Neural cell (in vitro differentiated cells): ENCODE measurements around the gene PGLYRP1. TPM values are rescaled to one million over a fixed set of nuclear protein-coding genes. Genes with fewer than 3 reads are reported as not detected.

Experiments
- H2AFZ ChIP-seq: fragments of 200-600, 300-800 bp; sonication (generic), shearing (Covaris generic); 2 replicates; pipeline ENCODE4 v1.6.0; 2014; ENCODE audit warnings: low read depth, mild to moderate bottlenecking, antibody characterized with exemption, low read length, moderate library complexity
- H3F3A ChIP-seq: fragments of 200-600 bp; shearing (Covaris generic); 2 replicates; pipeline ENCODE4 v1.6.1; 2016; ENCODE audit warnings: mild to moderate bottlenecking, moderate library complexity, mixed read lengths, antibody characterized with exemption, low read length; ENCODE audit not compliant: insufficient read depth, poor library complexity, severe bottlenecking
- H3K27ac ChIP-seq: fragments of 200-600, 300-800 bp; sonication (generic), shearing (Covaris generic); 2 replicates; pipeline ENCODE4 v1.5.1; 2014; ENCODE audit warnings: mild to moderate bottlenecking, low read length, moderate library complexity
- H3K27me3 ChIP-seq: fragments of 300-800, 200-600 bp; sonication (generic), shearing (Covaris generic); 2 replicates; pipeline ENCODE4 v1.6.0; 2014; ENCODE audit warnings: mild to moderate bottlenecking, low read depth, low read length, moderate library complexity; ENCODE audit not compliant: insufficient read depth
- H3K36me3 ChIP-seq: fragments of 300-800, 200-600 bp; sonication (generic), shearing (Covaris generic); 2 replicates; pipeline ENCODE4 v1.5.1; 2014; ENCODE audit warnings: mild to moderate bottlenecking, antibody characterized with exemption, low read length, moderate library complexity; ENCODE audit not compliant: insufficient read depth
- H3K4me2 ChIP-seq: fragments of 300-800, 200-600 bp; sonication (generic), shearing (Covaris generic); 2 replicates; pipeline ENCODE4 v1.6.0; 2014; ENCODE audit warnings: mild to moderate bottlenecking, low read length
- H3K4me3 ChIP-seq: fragments of 300-800, 200-600 bp; sonication (generic), shearing (Covaris generic); 2 replicates; pipeline ENCODE4 v1.5.1; 2014; ENCODE audit warnings: mild to moderate bottlenecking, low read length, moderate library complexity
- H3K79me2 ChIP-seq: fragments of 200-600 bp; shearing (Covaris generic); replicated peaks from 2 replicates; pipeline ENCODE4 v1.6.0; 2014; ENCODE audit warnings: mild to moderate bottlenecking, low read length, moderate library complexity; ENCODE audit not compliant: insufficient read depth
- H3K9ac ChIP-seq: fragments of 300-800, 200-600 bp; sonication (generic), shearing (Covaris generic); 2 replicates; pipeline ENCODE4 v1.6.1; 2016; ENCODE audit warnings: mild to moderate bottlenecking, low read length, mixed read lengths
- H3K9me2 ChIP-seq: fragments of 200-600 bp; shearing (Covaris generic); 2 replicates; pipeline ENCODE4 v1.6.1; 2016; ENCODE audit warnings: mild to moderate bottlenecking, low read length, mixed read lengths; ENCODE audit not compliant: insufficient read depth
- H3K9me3 ChIP-seq: fragments of 200-600, 300-800 bp; sonication (generic), shearing (Covaris generic); 2 replicates; pipeline ENCODE4 v1.6.1; 2016; ENCODE audit warnings: mild to moderate bottlenecking, mixed run types, low read length, moderate library complexity, mixed read lengths
- H4K20me1 ChIP-seq: fragments of 200-600 bp; shearing (Covaris generic); 2 replicates; pipeline ENCODE4 v1.6.1; 2016; ENCODE audit warnings: mild to moderate bottlenecking, mixed run types; ENCODE audit not compliant: insufficient read depth
- CTCF ChIP-seq: fragments of 450-650 bp; IDR thresholded peaks from 2 replicates; pipeline ENCODE4 v1.5.1; 2014; ENCODE audit warnings: antibody characterized with exemption, mild to moderate bottlenecking, moderate library complexity; ENCODE audit not compliant: poor library complexity, severe bottlenecking
- EP300 ChIP-seq: fragments of 450-650 bp; conservative IDR thresholded peaks from 2 replicates; pipeline ENCODE4 v1.6.1; 2014; ENCODE audit warnings: antibody characterized with exemption, mild to moderate bottlenecking, moderate library complexity; ENCODE audit not compliant: poor library complexity, severe bottlenecking
- EZH2 ChIP-seq: fragments of 200-600, 300-800 bp; shearing (Covaris generic), sonication (generic); IDR thresholded peaks from 2 replicates; pipeline ENCODE4 v1.6.1; 2014; ENCODE audit warnings: antibody characterized with exemption, low read length, borderline replicate concordance, mild to moderate bottlenecking; ENCODE audit not compliant: insufficient read depth, poor library complexity, severe bottlenecking
- MXI1 ChIP-seq: fragments of 450-650 bp; conservative IDR thresholded peaks from 2 replicates; pipeline ENCODE4 v1.6.1; 2014; ENCODE audit warnings: antibody characterized with exemption, mild to moderate bottlenecking; ENCODE audit not compliant: poor library complexity, severe bottlenecking
- POLR2AphosphoS5 ChIP-seq: IDR thresholded peaks from 2 replicates; pipeline ENCODE4 v1.6.1; 2012
- RAD21 ChIP-seq: fragments of 450-650 bp; conservative IDR thresholded peaks from 2 replicates; pipeline ENCODE4 v1.6.1; 2014; ENCODE audit warnings: antibody characterized with exemption, mild to moderate bottlenecking, moderate library complexity
- REST ChIP-seq: IDR thresholded peaks from 2 replicates; pipeline ENCODE4 v1.6.1; 2012; ENCODE audit warnings: borderline replicate concordance
- SMC3 ChIP-seq: fragments of 450-650 bp; conservative IDR thresholded peaks from 2 replicates; pipeline ENCODE4 v1.6.1; 2014; ENCODE audit warnings: antibody characterized with exemption, mild to moderate bottlenecking, moderate library complexity; ENCODE audit not compliant: poor library complexity
- TAF1 ChIP-seq: IDR thresholded peaks from 2 replicates; pipeline ENCODE4 v1.6.1; 2012; ENCODE audit warnings: low read depth
- polyA plus RNA-seq: library from polyadenylated mRNA; depleted of rRNA; stranded (reverse); fragments of >200 nt; gene quantifications from 2 replicates; pipeline ENCODE4 v1.2.3, GENCODE V29; 2014

Gene PGLYRP1
- polyA plus RNA-seq, 1 donor from 2014 or later: not detected

- Histone ChIP-seq H3K9ac (no peak overlapping the region), H3F3A (no peaks in the 10 kb centered on the region), H3K9me2 (no peaks in the 10 kb centered on the region), H4K20me1 (no peaks in the 10 kb centered on the region), H3K4me3 (no peak overlapping the region), H2AFZ (no peak overlapping the region), H3K27ac (no peak overlapping the region), H3K27me3 (no peaks in the 10 kb centered on the region), H3K79me2 (no peaks in the 10 kb centered on the region), H3K4me2 (no peak overlapping the region), H3K36me3 (no peaks in the 10 kb centered on the region), H3K9me3 (no peaks in the 10 kb centered on the region)
- TF ChIP-seq MXI1 (no peak), SMC3 (no peak), POLR2AphosphoS5 (no peak), EP300 (no peak), TAF1 (no peak), REST (no peak), EZH2 (no peak), CTCF (no peak), RAD21 (no peak)
These were observed 37.2 kb upstream of the PGLYRP1 start for GRCh38 chr19:46060012-46060411.

GRCh38 chr19:46058778-46059177 is 35.9 kb upstream of the PGLYRP1 start:
- no peaks in the 10 kb centered on the region for H3F3A ChIP-seq
- H3K27me3 ChIP-seq: no peaks in the 10 kb centered on the region
- H2AFZ ChIP-seq: no peak overlapping the region
- H3K27ac ChIP-seq: no peak overlapping the region
- H3K9me3 ChIP-seq: no peaks in the 10 kb centered on the region
- H3K79me2 ChIP-seq: no peaks in the 10 kb centered on the region
- TF ChIP-seq EP300: no peak
- TF ChIP-seq CTCF: no peak
- TF ChIP-seq REST: no peak
- no peak for TF ChIP-seq RAD21
- TF ChIP-seq EZH2: no peak
- H3K36me3 ChIP-seq: no peaks in the 10 kb centered on the region
- H4K20me1 ChIP-seq: no peaks in the 10 kb centered on the region
- H3K4me3 ChIP-seq: no peak overlapping the region
- H3K9ac ChIP-seq: no peak overlapping the region
- H3K9me2 ChIP-seq: no peaks in the 10 kb centered on the region
- H3K4me2 ChIP-seq: no peak overlapping the region
